ENCODE results near the gene PCP4L1.

PCP4L1 gene

DNA sequence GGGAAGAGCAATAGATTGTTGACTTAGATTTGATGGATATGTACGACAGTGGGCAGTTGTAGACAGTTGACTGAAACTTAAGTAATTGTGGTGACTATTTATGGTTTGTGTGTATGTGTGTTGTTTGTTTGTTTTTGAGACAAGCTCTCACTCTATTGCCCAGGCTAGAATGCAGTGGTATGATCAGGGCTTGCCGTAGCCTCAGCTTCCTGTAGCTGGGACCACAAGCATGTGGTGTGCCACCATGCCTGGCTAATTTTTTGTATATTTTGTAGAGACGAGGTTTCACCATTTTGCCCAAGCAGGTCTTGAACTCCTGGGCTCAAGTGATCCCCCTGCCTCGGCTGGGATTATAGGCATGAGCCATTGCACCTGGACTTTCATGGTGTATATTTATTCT is 65.5 kb downstream of the PCP4L1 start:
- no peak for DNase-seq

DNA sequence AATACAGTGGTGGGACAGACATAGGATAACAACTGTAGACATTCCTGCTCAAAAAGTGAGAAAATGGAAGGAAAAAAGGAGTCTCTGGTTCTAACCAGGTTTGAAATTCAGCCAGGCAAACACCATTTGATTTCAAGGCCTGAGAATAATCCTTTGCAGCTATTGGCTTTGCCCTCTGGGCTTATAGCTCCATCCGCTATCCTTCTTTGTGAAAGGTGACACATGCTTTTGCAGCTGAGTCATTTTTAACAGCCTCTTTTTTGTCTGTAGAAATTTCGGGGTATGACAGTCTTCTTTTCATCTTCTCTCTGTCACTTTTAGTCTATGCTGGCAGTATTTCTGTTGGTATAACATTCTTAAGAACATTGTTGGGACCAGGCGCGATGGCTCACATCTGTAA is 71.8 kb downstream of the PCP4L1 start:
- DNase-seq = no peak

DNA sequence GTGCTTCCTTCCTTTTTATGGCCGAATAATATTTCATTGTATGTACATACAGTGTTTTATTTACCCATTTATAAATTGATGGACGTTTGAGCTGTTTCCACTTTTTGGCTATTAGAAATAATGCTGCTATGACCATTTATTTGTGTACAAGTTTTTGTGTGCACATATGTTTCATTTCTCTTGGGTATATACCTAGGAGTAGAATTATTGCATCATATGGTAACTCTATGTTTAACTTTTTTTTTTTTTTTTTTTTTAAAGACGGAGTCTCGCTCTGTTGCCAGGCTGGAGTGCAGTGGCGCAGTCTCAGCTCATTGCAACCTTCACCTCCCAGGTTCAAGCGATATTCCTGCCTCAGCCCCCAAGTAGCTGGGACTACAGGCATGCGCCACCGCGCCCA is 74.6 kb downstream of the PCP4L1 start:
- DNase-seq = no peak
